HEK293 (cell line): ENCODE measurements around the gene PJA2.

Source experiments
- CTCF ChIA-PET: fragments of 350-600 bp; formaldehyde crosslinking; extraction: SDS; loops from one replicate; lab custom pipeline; 2021; ENCODE audit warnings: antibody characterized with exemption; lab: Yijun Ruan, JAX
- POLR2A ChIA-PET: fragments of 300-600 bp; formaldehyde crosslinking; extraction: SDS; loops from one replicate; lab custom pipeline; 2020; ENCODE audit warnings: antibody characterized with exemption, inconsistent platforms; lab: Yijun Ruan, JAX
- H3K27ac ChIP-seq: fragments of 200-500 bp; sonication (Bioruptor generic); 2 replicates; pipeline ENCODE4 v1.5.1; 2014; ENCODE audit warnings: low read depth, low read length, control low read depth, inconsistent platforms; ENCODE audit errors: extremely low read depth
- H3K36me3 ChIP-seq, 2 experiments: fragments of 200-500 bp in 1 of 2; sonication (Bioruptor generic) in 1 of 2; 1 replicate in 1 of 2; 2 replicates in 1 of 2; pipeline ENCODE4 v1.5.1; 2014 to 2017; ENCODE audit warnings: inconsistent platforms in 2 of 2, low read length in 2 of 2; ENCODE audit not compliant: control insufficient read depth in 2 of 2, insufficient read depth in 1 of 2
- H3K4me1 ChIP-seq: fragments of 200-500 bp; sonication (Bioruptor generic); 2 replicates; pipeline ENCODE4 v1.5.1; 2014; ENCODE audit warnings: mild to moderate bottlenecking, low read length, inconsistent platforms; ENCODE audit not compliant: control insufficient read depth, insufficient read depth
- H3K4me3 ChIP-seq: 2 replicates; pipeline ENCODE4 v1.5.1; 2011; ENCODE audit warnings: low read depth, mild to moderate bottlenecking, control low read depth, low read length, moderate library complexity
- H3K9me3 ChIP-seq: fragments of 200-500 bp; sonication (Bioruptor generic); 2 replicates; pipeline ENCODE4 v1.5.1; 2014; ENCODE audit warnings: low read depth, low read length, inconsistent platforms; ENCODE audit not compliant: control insufficient read depth, insufficient read depth
- HOXA7 ChIP-seq: sonication (generic); formaldehyde crosslinking; IDR thresholded peaks from 2 replicates; pipeline ENCODE4 v1.8.1; 2022; ENCODE audit warnings: missing genetic modification reagents, borderline replicate concordance
- KLF16 ChIP-seq: fragments of 450-650 bp; formaldehyde crosslinking; IDR thresholded peaks from 2 replicates; pipeline ENCODE4 v1.5.1; 2017; ENCODE audit warnings: missing biosample characterization, missing genetic modification characterization
- KLF9 ChIP-seq: fragments of 450-650 bp; formaldehyde crosslinking; IDR thresholded peaks from 2 replicates; pipeline ENCODE4 v1.5.1; 2016; ENCODE audit warnings: missing biosample characterization, missing genetic modification characterization, low read depth
- SETDB1 ChIP-seq: IDR thresholded peaks from one replicate; pipeline ENCODE4 v1.6.1; 2017; ENCODE audit warnings: mild to moderate bottlenecking, low read length, moderate library complexity, mixed read lengths; ENCODE audit not compliant: insufficient read length
- YY1 ChIP-seq: fragments of 450-650 bp; formaldehyde crosslinking; IDR thresholded peaks from 2 replicates; pipeline ENCODE4 v1.5.1; 2018; ENCODE audit warnings: missing biosample characterization, missing genetic modification characterization
- YY2 ChIP-seq: fragments of 450-650 bp; formaldehyde crosslinking; IDR thresholded peaks from 2 replicates; pipeline ENCODE4 v1.5.1; 2016; ENCODE audit warnings: missing biosample characterization, missing genetic modification characterization
- ZBTB17 ChIP-seq: fragments of 450-650 bp; formaldehyde crosslinking; IDR thresholded peaks from 2 replicates; pipeline ENCODE4 v1.5.1; 2016; ENCODE audit warnings: missing biosample characterization, missing genetic modification characterization
- ZEB2 ChIP-seq: fragments of 450-650 bp; formaldehyde crosslinking; IDR thresholded peaks from 2 replicates; pipeline ENCODE4 v1.5.1; 2016; ENCODE audit warnings: missing biosample characterization, missing genetic modification characterization
- ZFHX2 ChIP-seq: fragments of 450-650 bp; formaldehyde crosslinking; conservative IDR thresholded peaks from 2 replicates; pipeline ENCODE4 v1.5.1; 2016; ENCODE audit warnings: missing biosample characterization, missing genetic modification characterization
- ZNF114 ChIP-seq: fragments of 450-650 bp; formaldehyde crosslinking; IDR thresholded peaks from 2 replicates; pipeline ENCODE4 v1.5.0; 2017; ENCODE audit warnings: missing biosample characterization, missing genetic modification characterization
- ZNF16 ChIP-seq: fragments of 450-650 bp; formaldehyde crosslinking; IDR thresholded peaks from 2 replicates; pipeline ENCODE4 v1.5.1; 2016; ENCODE audit warnings: low read depth, missing biosample characterization, missing genetic modification characterization
- ZNF24 ChIP-seq: fragments of 450-650 bp; formaldehyde crosslinking; IDR thresholded peaks from 2 replicates; pipeline ENCODE4 v1.5.1; 2016; ENCODE audit warnings: missing biosample characterization, missing genetic modification characterization
- ZNF530 ChIP-seq: fragments of 450-650 bp; formaldehyde crosslinking; IDR thresholded peaks from 2 replicates; pipeline ENCODE4 v1.5.1; 2016; ENCODE audit warnings: low read depth, missing biosample characterization, missing genetic modification characterization
- ZNF558 ChIP-seq: fragments of 450-650 bp; formaldehyde crosslinking; IDR thresholded peaks from 2 replicates; pipeline ENCODE4 v1.5.1; 2016; ENCODE audit warnings: missing biosample characterization, missing genetic modification characterization
- ZNF585B ChIP-seq: fragments of 450-650 bp; formaldehyde crosslinking; IDR thresholded peaks from 2 replicates; pipeline ENCODE4 v1.5.1; 2016; ENCODE audit warnings: missing biosample characterization, missing genetic modification characterization
- ZNF610 ChIP-seq: fragments of 450-650 bp; formaldehyde crosslinking; IDR thresholded peaks from 2 replicates; pipeline ENCODE4 v1.5.1; 2016; ENCODE audit warnings: missing biosample characterization, missing genetic modification characterization, borderline replicate concordance
- ZNF660 ChIP-seq: fragments of 450-650 bp; IDR thresholded peaks from 2 replicates; pipeline ENCODE4 v1.5.1; 2018; ENCODE audit warnings: missing biosample characterization, mild to moderate bottlenecking, missing genetic modification characterization
- ZNF791 ChIP-seq: fragments of 450-650 bp; formaldehyde crosslinking; IDR thresholded peaks from 2 replicates; pipeline ENCODE4 v1.5.1; 2016; ENCODE audit warnings: missing biosample characterization, missing genetic modification characterization
- ZNF792 ChIP-seq: fragments of 450-650 bp; formaldehyde crosslinking; IDR thresholded peaks from 2 replicates; pipeline ENCODE4 v1.5.1; 2016; ENCODE audit warnings: missing biosample characterization, missing genetic modification characterization
- ZSCAN16 ChIP-seq: fragments of 450-650 bp; formaldehyde crosslinking; IDR thresholded peaks from 2 replicates; pipeline ENCODE4 v1.5.1; 2016; ENCODE audit warnings: missing biosample characterization, missing genetic modification characterization
- ZXDB ChIP-seq: fragments of 450-650 bp; formaldehyde crosslinking; IDR thresholded peaks from 2 replicates; pipeline ENCODE4 v1.5.1; 2016; ENCODE audit warnings: missing biosample characterization, missing genetic modification characterization
- TF ChIP-seq, protein P1 (sequence below): fragments of 450-650 bp; formaldehyde crosslinking; IDR thresholded peaks from 2 replicates; pipeline ENCODE4 v1.5.1; 2016; ENCODE audit warnings: missing biosample characterization, missing genetic modification characterization, low read depth
- TF ChIP-seq, protein P2 (sequence below): fragments of 450-650 bp; formaldehyde crosslinking; IDR thresholded peaks from 2 replicates; pipeline ENCODE4 v1.5.1; 2016; ENCODE audit warnings: missing biosample characterization, missing genetic modification characterization
- TF ChIP-seq, protein P3 (sequence below): IDR thresholded peaks from 2 replicates; pipeline ENCODE4 v1.6.1; 2011; ENCODE audit warnings: mild to moderate bottlenecking, low read depth, low read length, borderline replicate concordance
- TF ChIP-seq, protein P4 (sequence below): fragments of 450-650 bp; formaldehyde crosslinking; conservative IDR thresholded peaks from 2 replicates; pipeline ENCODE4 v1.5.1; 2016; ENCODE audit warnings: low read depth, missing biosample characterization, missing genetic modification characterization
- TF ChIP-seq, protein P5 (sequence below): fragments of 450-650 bp; IDR thresholded peaks from 2 replicates; pipeline ENCODE4 v1.5.1; 2018; ENCODE audit warnings: missing biosample characterization, mild to moderate bottlenecking, missing genetic modification characterization

PJA2 gene

DNA sequence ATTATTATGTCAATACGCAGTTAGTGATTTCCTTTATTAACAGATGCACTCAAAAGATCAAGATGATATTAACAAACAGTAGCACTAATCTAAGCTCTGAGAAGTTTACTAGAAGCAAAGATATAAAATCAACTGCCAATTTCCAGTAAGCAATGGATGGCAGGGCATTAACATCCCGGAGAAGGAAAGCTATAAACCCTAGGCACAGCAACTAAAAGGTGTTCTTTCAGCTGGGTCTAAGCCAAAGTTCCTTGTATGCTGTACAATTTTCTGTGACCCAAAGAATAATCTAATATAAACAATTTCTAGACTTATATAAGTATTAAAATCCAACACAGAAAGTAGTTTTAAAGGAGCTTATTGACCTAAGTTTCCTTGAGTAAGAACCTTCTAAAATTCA, 39.4 kb downstream of the PJA2 start:
- ChIA-PET POLR2A (no interaction called here), CTCF (no interaction called here)
- Histone ChIP-seq H3K27ac (no peak overlapping the region), H3K36me3 (peaks cover 12 to 30% of the 10 kb centered on the region in 2 experiments), H3K4me1 (no peaks in the 10 kb centered on the region), H3K9me3 (no peaks in the 10 kb centered on the region), H3K4me3 (no peak overlapping the region)
- TF ChIP-seq ZNF660 (tag by site-specific recombination), result no peak
- no peak for TF ChIP-seq HOXA7 (CRISPR knock-in tag)
- TF ChIP-seq KLF9 (tag by site-specific recombination), result no peak
- no peak for TF ChIP-seq ZNF114 (tag by site-specific recombination)
- no peak for TF ChIP-seq ZNF530
- TF ChIP-seq, protein P1, sequence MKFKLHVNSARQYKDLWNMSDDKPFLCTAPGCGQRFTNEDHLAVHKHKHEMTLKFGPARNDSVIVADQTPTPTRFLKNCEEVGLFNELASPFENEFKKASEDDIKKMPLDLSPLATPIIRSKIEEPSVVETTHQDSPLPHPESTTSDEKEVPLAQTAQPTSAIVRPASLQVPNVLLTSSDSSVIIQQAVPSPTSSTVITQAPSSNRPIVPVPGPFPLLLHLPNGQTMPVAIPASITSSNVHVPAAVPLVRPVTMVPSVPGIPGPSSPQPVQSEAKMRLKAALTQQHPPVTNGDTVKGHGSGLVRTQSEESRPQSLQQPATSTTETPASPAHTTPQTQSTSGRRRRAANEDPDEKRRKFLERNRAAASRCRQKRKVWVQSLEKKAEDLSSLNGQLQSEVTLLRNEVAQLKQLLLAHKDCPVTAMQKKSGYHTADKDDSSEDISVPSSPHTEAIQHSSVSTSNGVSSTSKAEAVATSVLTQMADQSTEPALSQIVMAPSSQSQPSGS (tag by site-specific recombination), result no peak
- TF ChIP-seq ZNF16 (tag by site-specific recombination), result no peak
- no peak for TF ChIP-seq ZSCAN16 (tag by site-specific recombination)
- TF ChIP-seq ZBTB17 (tag by site-specific recombination), result no peak
- no peak for TF ChIP-seq ZFHX2
- TF ChIP-seq, protein P2, sequence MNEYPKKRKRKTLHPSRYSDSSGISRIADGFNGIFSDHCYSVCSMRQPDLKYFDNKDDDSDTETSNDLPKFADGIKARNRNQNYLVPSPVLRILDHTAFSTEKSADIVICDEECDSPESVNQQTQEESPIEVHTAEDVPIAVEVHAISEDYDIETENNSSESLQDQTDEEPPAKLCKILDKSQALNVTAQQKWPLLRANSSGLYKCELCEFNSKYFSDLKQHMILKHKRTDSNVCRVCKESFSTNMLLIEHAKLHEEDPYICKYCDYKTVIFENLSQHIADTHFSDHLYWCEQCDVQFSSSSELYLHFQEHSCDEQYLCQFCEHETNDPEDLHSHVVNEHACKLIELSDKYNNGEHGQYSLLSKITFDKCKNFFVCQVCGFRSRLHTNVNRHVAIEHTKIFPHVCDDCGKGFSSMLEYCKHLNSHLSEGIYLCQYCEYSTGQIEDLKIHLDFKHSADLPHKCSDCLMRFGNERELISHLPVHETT (tag by site-specific recombination), result no peak
- TF ChIP-seq ZNF24 (tag by site-specific recombination), result no peak
- no peak for TF ChIP-seq ZEB2
- TF ChIP-seq ZXDB, result no peak

DNA sequence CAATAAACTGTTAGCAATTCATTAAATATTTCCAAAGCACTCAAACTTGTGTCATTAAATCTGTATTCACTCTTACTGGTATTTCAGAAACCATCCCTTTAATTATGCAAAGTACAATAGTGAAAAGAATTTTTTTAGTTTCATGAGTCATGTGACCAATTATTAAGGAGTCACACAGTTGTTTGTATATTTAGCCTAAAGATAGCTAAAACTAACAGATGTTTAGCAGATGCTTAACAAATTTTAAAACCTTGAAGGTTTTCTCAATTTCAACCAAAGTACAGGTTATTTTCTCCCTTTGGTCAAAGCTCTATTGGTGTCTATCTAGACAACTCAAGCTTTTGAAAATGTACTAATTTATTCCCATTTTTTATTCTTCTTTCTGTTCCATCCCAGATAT, 44.1 kb downstream of the PJA2 start:
- ChIA-PET POLR2A (no interaction called here), CTCF (no interaction called here)

More for the DNA sequence above, 44.1 kb downstream of the PJA2 start:
- H3K9me3 ChIP-seq, result no peaks in the 10 kb centered on the region
- H3K4me1 ChIP-seq, result no peaks in the 10 kb centered on the region
- no peak overlapping the region for H3K4me3 ChIP-seq
- H3K36me3 ChIP-seq, result peaks cover 17 to 49% of the 10 kb centered on the region in 2 experiments
- H3K27ac ChIP-seq, result no peak overlapping the region
- TF ChIP-seq ZNF792 (tag by site-specific recombination) (no peak), ZNF558 (no peak), YY2 (tag by site-specific recombination) (no peak), KLF16 (tag by site-specific recombination) (no peak), YY1 (tag by site-specific recombination) (no peak), ZNF610 (no peak), SETDB1 (no peak), ZNF585B (tag by site-specific recombination) (no peak), ZNF791 (no peak)
- TF ChIP-seq, protein P3, sequence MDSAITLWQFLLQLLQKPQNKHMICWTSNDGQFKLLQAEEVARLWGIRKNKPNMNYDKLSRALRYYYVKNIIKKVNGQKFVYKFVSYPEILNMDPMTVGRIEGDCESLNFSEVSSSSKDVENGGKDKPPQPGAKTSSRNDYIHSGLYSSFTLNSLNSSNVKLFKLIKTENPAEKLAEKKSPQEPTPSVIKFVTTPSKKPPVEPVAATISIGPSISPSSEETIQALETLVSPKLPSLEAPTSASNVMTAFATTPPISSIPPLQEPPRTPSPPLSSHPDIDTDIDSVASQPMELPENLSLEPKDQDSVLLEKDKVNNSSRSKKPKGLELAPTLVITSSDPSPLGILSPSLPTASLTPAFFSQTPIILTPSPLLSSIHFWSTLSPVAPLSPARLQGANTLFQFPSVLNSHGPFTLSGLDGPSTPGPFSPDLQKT, result no peak
- TF ChIP-seq, protein P4, sequence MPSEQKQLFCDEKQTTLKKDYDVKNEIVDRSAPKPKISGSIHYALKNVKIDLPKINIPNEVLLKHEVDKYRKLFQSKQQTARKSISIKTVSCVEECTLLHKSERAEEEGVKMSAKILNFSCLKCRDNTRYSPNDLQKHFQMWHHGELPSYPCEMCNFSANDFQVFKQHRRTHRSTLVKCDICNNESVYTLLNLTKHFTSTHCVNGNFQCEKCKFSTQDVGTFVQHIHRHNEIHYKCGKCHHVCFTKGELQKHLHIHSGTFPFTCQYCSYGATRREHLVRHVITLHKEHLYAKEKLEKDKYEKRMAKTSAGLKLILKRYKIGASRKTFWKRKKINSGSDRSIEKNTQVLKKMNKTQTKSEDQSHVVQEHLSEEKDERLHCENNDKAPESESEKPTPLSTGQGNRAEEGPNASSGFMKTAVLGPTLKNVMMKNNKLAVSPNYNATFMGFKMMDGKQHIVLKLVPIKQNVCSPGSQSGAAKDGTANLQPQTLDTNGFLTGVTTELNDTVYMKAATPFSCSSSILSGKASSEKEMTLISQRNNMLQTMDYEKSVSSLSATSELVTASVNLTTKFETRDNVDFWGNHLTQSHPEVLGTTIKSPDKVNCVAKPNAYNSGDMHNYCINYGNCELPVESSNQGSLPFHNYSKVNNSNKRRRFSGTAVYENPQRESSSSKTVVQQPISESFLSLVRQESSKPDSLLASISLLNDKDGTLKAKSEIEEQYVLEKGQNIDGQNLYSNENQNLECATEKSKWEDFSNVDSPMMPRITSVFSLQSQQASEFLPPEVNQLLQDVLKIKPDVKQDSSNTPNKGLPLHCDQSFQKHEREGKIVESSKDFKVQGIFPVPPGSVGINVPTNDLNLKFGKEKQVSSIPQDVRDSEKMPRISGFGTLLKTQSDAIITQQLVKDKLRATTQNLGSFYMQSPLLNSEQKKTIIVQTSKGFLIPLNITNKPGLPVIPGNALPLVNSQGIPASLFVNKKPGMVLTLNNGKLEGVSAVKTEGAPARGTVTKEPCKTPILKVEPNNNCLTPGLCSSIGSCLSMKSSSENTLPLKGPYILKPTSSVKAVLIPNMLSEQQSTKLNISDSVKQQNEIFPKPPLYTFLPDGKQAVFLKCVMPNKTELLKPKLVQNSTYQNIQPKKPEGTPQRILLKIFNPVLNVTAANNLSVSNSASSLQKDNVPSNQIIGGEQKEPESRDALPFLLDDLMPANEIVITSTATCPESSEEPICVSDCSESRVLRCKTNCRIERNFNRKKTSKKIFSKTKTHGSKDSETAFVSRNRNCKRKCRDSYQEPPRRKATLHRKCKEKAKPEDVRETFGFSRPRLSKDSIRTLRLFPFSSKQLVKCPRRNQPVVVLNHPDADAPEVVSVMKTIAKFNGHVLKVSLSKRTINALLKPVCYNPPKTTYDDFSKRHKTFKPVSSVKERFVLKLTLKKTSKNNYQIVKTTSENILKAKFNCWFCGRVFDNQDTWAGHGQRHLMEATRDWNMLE (tag by site-specific recombination), result no peak
- TF ChIP-seq, protein P5, sequence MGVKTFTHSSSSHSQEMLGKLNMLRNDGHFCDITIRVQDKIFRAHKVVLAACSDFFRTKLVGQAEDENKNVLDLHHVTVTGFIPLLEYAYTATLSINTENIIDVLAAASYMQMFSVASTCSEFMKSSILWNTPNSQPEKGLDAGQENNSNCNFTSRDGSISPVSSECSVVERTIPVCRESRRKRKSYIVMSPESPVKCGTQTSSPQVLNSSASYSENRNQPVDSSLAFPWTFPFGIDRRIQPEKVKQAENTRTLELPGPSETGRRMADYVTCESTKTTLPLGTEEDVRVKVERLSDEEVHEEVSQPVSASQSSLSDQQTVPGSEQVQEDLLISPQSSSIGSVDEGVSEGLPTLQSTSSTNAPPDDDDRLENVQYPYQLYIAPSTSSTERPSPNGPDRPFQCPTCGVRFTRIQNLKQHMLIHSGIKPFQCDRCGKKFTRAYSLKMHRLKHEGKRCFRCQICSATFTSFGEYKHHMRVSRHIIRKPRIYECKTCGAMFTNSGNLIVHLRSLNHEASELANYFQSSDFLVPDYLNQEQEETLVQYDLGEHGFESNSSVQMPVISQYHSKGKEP, result no peak
